ENCODE data around the gene FAIM2. TPM values are rescaled to one million over a fixed set of nuclear protein-coding genes. Genes with fewer than 3 reads are reported as not detected.
A peak's percentile ranks its signal among the peaks of the same experiment; 100 is the strongest.

FAIM2 gene
- total and polyA plus RNA-seq, 9 of the 15 experiments (the other 6 are each of a cell fraction or from before 2014, with no cell fraction given) = 0.01 to 0.10 TPM; not detected in 7

GRCh38 chr12:49819786-49820185 lies 83.9 kb downstream of the FAIM2 start:
- 13% methylated on average over 2 of the region's 2 CpGs for WGBS (ENCODE audit: insufficient coverage, low coverage, missing lambda C conversion rate)
- TF ChIP-seq FOSL1 (tag; conservative IDR thresholded peaks at IDR 0.05) = 0 out of 2 replicates have a peak, but pooled peaks have one; percentile 21
- TF ChIP-seq, protein P1, sequence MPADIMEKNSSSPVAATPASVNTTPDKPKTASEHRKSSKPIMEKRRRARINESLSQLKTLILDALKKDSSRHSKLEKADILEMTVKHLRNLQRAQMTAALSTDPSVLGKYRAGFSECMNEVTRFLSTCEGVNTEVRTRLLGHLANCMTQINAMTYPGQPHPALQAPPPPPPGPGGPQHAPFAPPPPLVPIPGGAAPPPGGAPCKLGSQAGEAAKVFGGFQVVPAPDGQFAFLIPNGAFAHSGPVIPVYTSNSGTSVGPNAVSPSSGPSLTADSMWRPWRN (IDR thresholded peaks at IDR 0.05; ENCODE audit: low read depth) = no peak
- peak; percentile 41; the same call in 1 of the 2 replicates for TF ChIP-seq ESRRA (IDR thresholded peaks at IDR 0.05; ENCODE audit: borderline replicate concordance, low read depth)
- CTCF ChIA-PET (ENCODE audit: low intra/inter-chr PET ratio) = no interaction called here

More at GRCh38 chr12:49819786-49820185, 83.9 kb downstream of the FAIM2 start:
- H3K27ac ChIP-seq (ENCODE audit: extremely low read depth, low read depth, low read length) = no peak overlapping the region
- no peak overlapping the region for H2AFZ ChIP-seq (ENCODE audit: low read depth, low read length)
- no peaks in the 10 kb centered on the region; the same call in 2 of the 3 replicates for H3K79me2 ChIP-seq (ENCODE audit: control insufficient read depth, insufficient read depth, low read length)
- no peaks in the 10 kb centered on the region for H3K9me3 ChIP-seq (replicated peaks; ENCODE audit: control insufficient read depth, insufficient read depth, low read depth, low read length)
- H3K36me3 ChIP-seq (ENCODE audit: control insufficient read depth, insufficient read depth, low read length) = peaks cover 3% of the 10 kb centered on the region; the same call in 2 of the 3 replicates
- H3K4me1 ChIP-seq (replicated peaks in 1 of 2; ENCODE audit: control insufficient read depth in 2 of 2, insufficient read depth in 2 of 2, low read length in 2 of 2) = peaks cover 2 to 5% of the 10 kb centered on the region in 2 experiments; a peak in 2 of 5 replicates
- intact Hi-C loops (cut with micrococcal nuclease) = no loop called here
- in situ Hi-C loops (cut with MboI) = no loop called here
- peak; percentile 48 for FAIRE-seq
- no TSS peak for BruUV-seq (replicated peaks)
- H3K4me2 ChIP-seq (ENCODE audit: insufficient read depth, low read length) = no peak overlapping the region
- H3K9ac ChIP-seq (ENCODE audit: insufficient read depth in 1 of 2, low read depth in 2 of 2, low read length in 2 of 2) = no peak overlapping the region; a peak in 1 of 4 replicates
- DNase-seq (ENCODE audit: extremely low read depth in 1 of 4, low spot score in 3 of 4) = no peak
- H3K9me1 ChIP-seq (ENCODE audit: control insufficient read depth, insufficient read depth, low read length) = no peaks in the 10 kb centered on the region
- no peaks in the 10 kb centered on the region for H3K27me3 ChIP-seq (ENCODE audit: control insufficient read depth in 2 of 2, insufficient read depth in 2 of 2, low read length in 2 of 2)
- 0 out of 2 replicates have a peak, but pooled peaks cover 3% of the 10 kb centered on the region for H4K20me1 ChIP-seq (replicated peaks; ENCODE audit: control insufficient read depth, insufficient read depth, low read length)
- no peak overlapping the region for H3K4me3 ChIP-seq
- no peak for ATAC-seq
- POLR2A ChIA-PET = interaction anchor here (0.7 to 1.8 kb wide), 3 partner anchors 9 to 76 kb away, joined by 4 to 9 read pairs (median 4); partner anchors contain the start of gene NCKAP5L
